Smooth muscle cell (in vitro differentiated cells): ENCODE results near the gene TUBG1. TPM values are rescaled to one million over a fixed set of nuclear protein-coding genes. Genes with fewer than 3 reads are reported as not detected.

Source experiments
- DNase-seq: peaks from one replicate; lab custom pipeline; 2025; ENCODE audit not compliant: unreplicated experiment; lab: John Stamatoyannopoulos, UW
- H2AFZ ChIP-seq: fragments of 200-600 bp; sonication (generic); 2 replicates; pipeline ENCODE4 v1.6.0; 2016; ENCODE audit warnings: antibody characterized with exemption, low read depth, mild to moderate bottlenecking
- H3F3A ChIP-seq: fragments of 200-600 bp; sonication (generic); 2 replicates; pipeline ENCODE4 v1.6.0; 2017; ENCODE audit warnings: antibody characterized with exemption, low read depth
- H3K27ac ChIP-seq: fragments of 200-600 bp; sonication (generic); 2 replicates; pipeline ENCODE4 v1.5.1; 2016; ENCODE audit warnings: low read depth, mild to moderate bottlenecking
- H3K27me3 ChIP-seq: fragments of 200-600 bp; sonication (generic); 2 replicates; pipeline ENCODE4 v1.6.1; 2016; ENCODE audit warnings: low read depth, mild to moderate bottlenecking
- H3K36me3 ChIP-seq: fragments of 200-600 bp; sonication (generic); 2 replicates; pipeline ENCODE4 v1.5.1; 2016; ENCODE audit warnings: low read depth
- H3K4me1 ChIP-seq: fragments of 200-600 bp; sonication (generic); 2 replicates; pipeline ENCODE4 v1.5.1; 2016; ENCODE audit warnings: low read depth
- H3K4me2 ChIP-seq: fragments of 200-600 bp; sonication (generic); 2 replicates; pipeline ENCODE4 v1.6.0; 2016; ENCODE audit warnings: mild to moderate bottlenecking
- H3K4me3 ChIP-seq: fragments of 200-600 bp; sonication (generic); 2 replicates; pipeline ENCODE4 v1.5.1; 2016; ENCODE audit warnings: mild to moderate bottlenecking
- H3K79me2 ChIP-seq: fragments of 200-600 bp; sonication (generic); 2 replicates; pipeline ENCODE4 v1.6.0; 2016; ENCODE audit warnings: low read depth, mild to moderate bottlenecking
- H3K9ac ChIP-seq: fragments of 200-600 bp; sonication (generic); 2 replicates; pipeline ENCODE4 v1.6.0; 2016; ENCODE audit warnings: low read depth
- H3K9me3 ChIP-seq: fragments of 200-600 bp; sonication (generic); replicated peaks from 2 replicates; pipeline ENCODE4 v1.5.1; 2016; ENCODE audit warnings: low read depth
- H4K20me1 ChIP-seq: fragments of 200-600 bp; sonication (generic); 2 replicates; pipeline ENCODE4 v1.6.0; 2016; ENCODE audit warnings: low read depth
- WGBS: methylation state at CpG from one replicate; pipeline ENCODE4 v1.1.7; 2016; ENCODE audit warnings: low lambda C conversion rate; 5-methylcytosine and 5-hydroxymethylcytosine counted together
- polyA plus RNA-seq: library from polyadenylated mRNA; unstranded; fragments of >200 nt; fragmentation: Nextera tagmentation; extraction: Ambion mirVana; gene quantifications from 2 replicates; pipeline ENCODE4 v1.2.1, GENCODE V29; 2016
- total RNA-seq: library from RNA; depleted of rRNA; stranded (reverse); fragments of >200 nt; gene quantifications from 2 replicates; pipeline ENCODE4 v1.2.3, GENCODE V29; 2014
- TF ChIP-seq, protein P1 (sequence below): fragments of 200-600 bp; sonication (generic); IDR thresholded peaks from 2 replicates; pipeline ENCODE4 v1.5.1; 2017; ENCODE audit warnings: borderline replicate concordance, mild to moderate bottlenecking, antibody characterized with exemption; ENCODE audit not compliant: insufficient read depth, poor library complexity, severe bottlenecking

TUBG1 gene
- total and polyA plus RNA-seq, 2 experiments from 2014 or later = 38.7 to 102 TPM

- Histone ChIP-seq H3K27ac (no peak overlapping the region), H3K79me2 (no peaks in the 10 kb centered on the region), H3K9me3 (no peaks in the 10 kb centered on the region), H3K36me3 (no peaks in the 10 kb centered on the region), H3F3A (no peaks in the 10 kb centered on the region), H3K4me2 (no peak overlapping the region), H4K20me1 (no peaks in the 10 kb centered on the region), H2AFZ (no peak overlapping the region), H3K27me3 (no peaks in the 10 kb centered on the region), H3K9ac (no peak overlapping the region), H3K4me1 (no peaks in the 10 kb centered on the region), H3K4me3 (no peak overlapping the region)
- TF ChIP-seq, protein P1, sequence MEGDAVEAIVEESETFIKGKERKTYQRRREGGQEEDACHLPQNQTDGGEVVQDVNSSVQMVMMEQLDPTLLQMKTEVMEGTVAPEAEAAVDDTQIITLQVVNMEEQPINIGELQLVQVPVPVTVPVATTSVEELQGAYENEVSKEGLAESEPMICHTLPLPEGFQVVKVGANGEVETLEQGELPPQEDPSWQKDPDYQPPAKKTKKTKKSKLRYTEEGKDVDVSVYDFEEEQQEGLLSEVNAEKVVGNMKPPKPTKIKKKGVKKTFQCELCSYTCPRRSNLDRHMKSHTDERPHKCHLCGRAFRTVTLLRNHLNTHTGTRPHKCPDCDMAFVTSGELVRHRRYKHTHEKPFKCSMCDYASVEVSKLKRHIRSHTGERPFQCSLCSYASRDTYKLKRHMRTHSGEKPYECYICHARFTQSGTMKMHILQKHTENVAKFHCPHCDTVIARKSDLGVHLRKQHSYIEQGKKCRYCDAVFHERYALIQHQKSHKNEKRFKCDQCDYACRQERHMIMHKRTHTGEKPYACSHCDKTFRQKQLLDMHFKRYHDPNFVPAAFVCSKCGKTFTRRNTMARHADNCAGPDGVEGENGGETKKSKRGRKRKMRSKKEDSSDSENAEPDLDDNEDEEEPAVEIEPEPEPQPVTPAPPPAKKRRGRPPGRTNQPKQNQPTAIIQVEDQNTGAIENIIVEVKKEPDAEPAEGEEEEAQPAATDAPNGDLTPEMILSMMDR = no peak
- WGBS = 92% methylated on average over 9 of the region's 9 CpGs
- no peak for DNase-seq
Measured at GRCh38 chr17:42632949-42633444, 23.5 kb downstream of the TUBG1 start.

DNA sequence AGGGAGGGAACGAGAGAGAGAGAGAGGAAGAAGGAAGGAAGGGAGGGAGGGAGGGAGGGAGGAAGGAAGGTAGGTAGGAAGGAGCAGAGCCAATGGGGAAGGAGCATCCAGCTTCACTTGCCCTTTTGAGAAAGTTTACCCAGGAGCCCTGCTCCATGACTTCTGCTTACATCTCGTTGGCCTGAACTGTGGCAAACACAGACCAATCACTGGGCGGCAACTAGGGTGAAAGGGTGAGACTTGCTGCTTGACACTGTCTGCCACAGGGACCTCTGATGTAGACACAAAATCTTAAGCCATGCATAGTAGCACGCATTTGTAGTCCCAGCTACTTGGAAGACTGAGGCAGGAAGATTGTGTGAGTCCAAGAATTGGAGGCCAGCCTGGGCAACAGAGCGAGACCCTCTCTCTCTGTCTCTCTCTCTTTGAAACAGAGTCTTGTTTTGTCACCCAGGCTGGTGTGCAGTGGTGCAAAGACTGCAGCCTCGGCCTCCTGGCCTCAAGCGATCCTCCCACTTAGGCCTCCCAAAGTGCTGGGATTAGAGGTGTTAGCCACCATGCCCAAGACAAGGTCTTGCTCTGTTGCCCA is 30.1 kb downstream of the TUBG1 start:
- H3K36me3 ChIP-seq = no peaks in the 10 kb centered on the region
- no peaks in the 10 kb centered on the region for H4K20me1 ChIP-seq
- no peaks in the 10 kb centered on the region for H3K9me3 ChIP-seq
- H2AFZ ChIP-seq = no peak overlapping the region
- 86% methylated on average over 6 of the region's 7 CpGs for WGBS
- no peaks in the 10 kb centered on the region for H3F3A ChIP-seq
- no peaks in the 10 kb centered on the region for H3K27me3 ChIP-seq
- H3K4me2 ChIP-seq = no peak overlapping the region
- no peak overlapping the region for H3K27ac ChIP-seq
- no peaks in the 10 kb centered on the region for H3K79me2 ChIP-seq
- no peak for DNase-seq
- no peaks in the 10 kb centered on the region for H3K4me1 ChIP-seq
- TF ChIP-seq, protein P1 = no peak
- no peak overlapping the region for H3K9ac ChIP-seq
- no peak overlapping the region for H3K4me3 ChIP-seq

GRCh38 chr17:42640121-42640520 is 30.6 kb downstream of the TUBG1 start:
- Histone ChIP-seq H3K27me3 (no peaks in the 10 kb centered on the region), H2AFZ (no peak overlapping the region), H3K9me3 (no peaks in the 10 kb centered on the region), H3K36me3 (no peaks in the 10 kb centered on the region), H3K79me2 (no peaks in the 10 kb centered on the region), H3K27ac (no peak overlapping the region), H4K20me1 (no peaks in the 10 kb centered on the region), H3K4me3 (no peak overlapping the region), H3K9ac (no peak overlapping the region), H3K4me2 (no peak overlapping the region), H3K4me1 (no peaks in the 10 kb centered on the region), H3F3A (no peaks in the 10 kb centered on the region)
- TF ChIP-seq, protein P1 = no peak
- WGBS = 95% methylated on average over 4 of the region's 4 CpGs
- no peak for DNase-seq

GRCh38 chr17:42642336-42642735 is 32.9 kb downstream of the TUBG1 start:
- H3K36me3 ChIP-seq = no peaks in the 10 kb centered on the region
- no peak overlapping the region for H3K27ac ChIP-seq
- H2AFZ ChIP-seq = no peak overlapping the region
- H3K27me3 ChIP-seq = no peaks in the 10 kb centered on the region
- no peak overlapping the region for H3K4me2 ChIP-seq
- H3K79me2 ChIP-seq = no peaks in the 10 kb centered on the region
- WGBS = 77% methylated on average over 2 of the region's 2 CpGs
- no peak for DNase-seq
- H3K9ac ChIP-seq = no peak overlapping the region
- H3K4me1 ChIP-seq = no peaks in the 10 kb centered on the region
- TF ChIP-seq, protein P1 = no peak
- no peaks in the 10 kb centered on the region for H3F3A ChIP-seq
- H4K20me1 ChIP-seq = no peaks in the 10 kb centered on the region
- H3K4me3 ChIP-seq = no peak overlapping the region
- H3K9me3 ChIP-seq = no peaks in the 10 kb centered on the region
